Effector memory CD4-positive, alpha-beta T cell (primary cell): ENCODE results near the gene EFEMP1.

ENCODE experiments used
- DNase-seq, 3 donors: peaks; one replicate each; pipeline ENCODE4 v3.0.0-alpha.2; 2020
- H3K27ac ChIP-seq: 2 replicates; pipeline ENCODE4 v1.7.0; 2013; ENCODE audit warnings: mild to moderate bottlenecking, low read length, moderate library complexity; ENCODE audit not compliant: insufficient read depth, poor library complexity, severe bottlenecking
- H3K27me3 ChIP-seq: replicated peaks from 2 replicates; pipeline ENCODE4 v1.7.0; 2013; ENCODE audit warnings: mild to moderate bottlenecking, low read length; ENCODE audit not compliant: insufficient read depth, control insufficient read depth, poor library complexity, severe bottlenecking
- H3K36me3 ChIP-seq: 2 replicates; pipeline ENCODE4 v1.7.0; 2013; ENCODE audit warnings: mild to moderate bottlenecking, low read length, moderate library complexity; ENCODE audit not compliant: control insufficient read depth, insufficient read depth
- H3K4me1 ChIP-seq: 2 replicates; pipeline ENCODE4 v1.7.0; 2013; ENCODE audit warnings: low read length, mild to moderate bottlenecking; ENCODE audit not compliant: control insufficient read depth, insufficient read depth, poor library complexity, severe bottlenecking
- H3K4me3 ChIP-seq: 2 replicates; pipeline ENCODE4 v1.7.0; 2013; ENCODE audit warnings: low read length, low read depth, mild to moderate bottlenecking; ENCODE audit not compliant: insufficient read depth, poor library complexity, severe bottlenecking
- H3K9me3 ChIP-seq: 2 replicates; pipeline ENCODE4 v1.7.0; 2013; ENCODE audit warnings: mild to moderate bottlenecking, low read length, moderate library complexity; ENCODE audit not compliant: control insufficient read depth

EFEMP1 gene

GRCh38 chr2:55957142-55957541 is 33.6 kb upstream of the EFEMP1 start:
- Histone ChIP-seq H3K4me3 (no peak overlapping the region), H3K9me3 (no peaks in the 10 kb centered on the region), H3K27me3 (no peaks in the 10 kb centered on the region), H3K36me3 (no peaks in the 10 kb centered on the region), H3K27ac (no peak overlapping the region), H3K4me1 (no peaks in the 10 kb centered on the region)
- no peak for DNase-seq

- H3K36me3 ChIP-seq: no peaks in the 10 kb centered on the region
- no peak overlapping the region for H3K27ac ChIP-seq
- no peaks in the 10 kb centered on the region for H3K27me3 ChIP-seq
- no peaks in the 10 kb centered on the region for H3K4me1 ChIP-seq
- DNase-seq: no peak
- no peak overlapping the region for H3K4me3 ChIP-seq
- no peaks in the 10 kb centered on the region for H3K9me3 ChIP-seq
These were observed 30.9 kb upstream of the EFEMP1 start for GRCh38 chr2:55954306-55955035.

- DNase-seq: no peak
- Histone ChIP-seq H3K36me3 (no peaks in the 10 kb centered on the region), H3K4me1 (no peaks in the 10 kb centered on the region), H3K27ac (no peak overlapping the region), H3K9me3 (no peaks in the 10 kb centered on the region), H3K4me3 (no peak overlapping the region), H3K27me3 (no peaks in the 10 kb centered on the region)
These were observed 28.8 kb upstream of the EFEMP1 start for GRCh38 chr2:55952415-55952814.

GRCh38 chr2:55951533-55951932 is 28.0 kb upstream of the EFEMP1 start:
- no peak for DNase-seq
- Histone ChIP-seq H3K36me3 (no peaks in the 10 kb centered on the region), H3K27ac (no peak overlapping the region), H3K9me3 (no peaks in the 10 kb centered on the region), H3K27me3 (no peaks in the 10 kb centered on the region), H3K4me3 (no peak overlapping the region), H3K4me1 (no peaks in the 10 kb centered on the region)

- Histone ChIP-seq H3K4me1 (no peaks in the 10 kb centered on the region), H3K27ac (no peak overlapping the region), H3K36me3 (no peaks in the 10 kb centered on the region), H3K27me3 (no peaks in the 10 kb centered on the region), H3K9me3 (no peaks in the 10 kb centered on the region), H3K4me3 (no peak overlapping the region)
- no peak for DNase-seq
These were observed 26.0 kb upstream of the EFEMP1 start for GRCh38 chr2:55949613-55950012.

GRCh38 chr2:55949211-55949610 is 25.6 kb upstream of the EFEMP1 start:
- Histone ChIP-seq H3K36me3 (no peaks in the 10 kb centered on the region), H3K9me3 (no peaks in the 10 kb centered on the region), H3K27me3 (no peaks in the 10 kb centered on the region), H3K27ac (no peak overlapping the region), H3K4me3 (no peak overlapping the region), H3K4me1 (no peaks in the 10 kb centered on the region)
- DNase-seq: no peak

- no peak for DNase-seq
- Histone ChIP-seq H3K4me3 (no peak overlapping the region), H3K9me3 (no peaks in the 10 kb centered on the region), H3K36me3 (no peaks in the 10 kb centered on the region), H3K4me1 (no peaks in the 10 kb centered on the region), H3K27ac (no peak overlapping the region), H3K27me3 (no peaks in the 10 kb centered on the region)
These were observed 24.8 kb upstream of the EFEMP1 start for GRCh38 chr2:55948176-55948923.

- Histone ChIP-seq H3K4me1 (no peaks in the 10 kb centered on the region), H3K36me3 (no peaks in the 10 kb centered on the region), H3K4me3 (no peak overlapping the region), H3K27me3 (no peaks in the 10 kb centered on the region), H3K27ac (no peak overlapping the region), H3K9me3 (no peaks in the 10 kb centered on the region)
- DNase-seq: no peak
These were observed 24.2 kb upstream of the EFEMP1 start for GRCh38 chr2:55947752-55948151.

- Histone ChIP-seq H3K27me3 (no peaks in the 10 kb centered on the region), H3K27ac (no peak overlapping the region), H3K36me3 (no peaks in the 10 kb centered on the region), H3K4me3 (no peak overlapping the region), H3K4me1 (no peaks in the 10 kb centered on the region), H3K9me3 (no peaks in the 10 kb centered on the region)
- DNase-seq: no peak
These were observed 23.2 kb upstream of the EFEMP1 start for GRCh38 chr2:55946793-55947192.

- Histone ChIP-seq H3K36me3 (no peaks in the 10 kb centered on the region), H3K4me1 (no peaks in the 10 kb centered on the region), H3K4me3 (no peak overlapping the region), H3K9me3 (no peaks in the 10 kb centered on the region), H3K27me3 (no peaks in the 10 kb centered on the region), H3K27ac (no peak overlapping the region)
- DNase-seq: no peak
These were observed 19.9 kb upstream of the EFEMP1 start for GRCh38 chr2:55943466-55943865.
